ENCODE data around the gene GATAD2B. TPM values are rescaled to one million over a fixed set of nuclear protein-coding genes. Genes with fewer than 3 reads are reported as not detected.

Gene GATAD2B
- total and polyA plus RNA-seq, 2 donors (not counting 3 experiments of a cell fraction or from before 2014, with no cell fraction given) = 8.5 to 46.3 TPM

DNA sequence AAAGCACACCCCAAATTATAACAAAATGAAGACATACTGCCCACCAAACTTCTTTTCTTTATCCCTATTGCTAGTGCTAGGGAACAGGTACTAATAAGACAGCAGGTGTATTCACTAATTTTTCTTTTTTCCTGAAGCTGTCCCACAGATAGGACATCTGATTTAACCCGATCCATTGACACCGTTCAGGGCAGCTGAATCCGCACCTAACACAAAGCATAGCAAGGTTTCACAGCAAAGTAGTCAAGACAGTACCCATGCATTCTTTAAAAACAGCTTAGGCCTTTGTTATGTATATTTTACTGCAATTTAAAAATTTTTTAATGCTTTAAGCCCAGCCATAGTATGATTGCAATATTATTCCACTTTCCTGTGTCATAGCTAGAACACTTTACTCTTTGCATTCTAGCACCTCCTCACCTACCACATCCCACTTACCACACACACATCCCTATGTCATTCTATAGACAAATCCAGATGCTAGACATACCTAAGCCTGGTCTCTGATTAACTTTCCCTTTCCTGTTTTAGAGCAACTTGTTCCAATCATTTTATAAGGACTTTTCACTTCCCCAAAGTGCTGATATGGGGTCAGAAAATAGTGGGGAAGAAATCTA lies 40.4 kb downstream of the GATAD2B start:
- FAIRE-seq = no peak
- peak overlapping the region; percentile 93 for H3K4me2 ChIP-seq (ENCODE audit: insufficient read depth, low read length)
- peak overlapping the region; percentile 81 for H3K27ac ChIP-seq (ENCODE audit: insufficient read depth, low read depth, low read length)
- BruUV-seq (replicated peaks) = no TSS peak
- POLR2A ChIA-PET = no interaction called here
- peaks cover 23% of the 10 kb centered on the region for H3K4me1 ChIP-seq (ENCODE audit: control insufficient read depth, extremely low read depth, insufficient read depth, low read length)
- peak; percentile 16 for DNase-seq (ENCODE audit: low read depth, low spot score)
- CTCF ChIA-PET = interaction anchor here (0.6 to 1.8 kb wide), 6 partner anchors 14 to 64 kb away, joined by 3 to 8 read pairs (median 4); partner anchors contain the start of genes DENND4B and GATAD2B
- intact Hi-C loops (cut with micrococcal nuclease) (loop anchor here (5.0 kb wide), 1 partner anchor 80 kb away; the partner anchor contains the start of gene SLC39A1), dilution Hi-C loops (cut with MboI; ENCODE audit: extremely low pct_ligation_motif_present, low sequenced_read_pairs) (no loop called here)
- H3K79me2 ChIP-seq (ENCODE audit: control insufficient read depth, insufficient read depth, low read length) = peaks cover 67% of the 10 kb centered on the region
- H3K27me3 ChIP-seq (ENCODE audit: control insufficient read depth in 2 of 2, insufficient read depth in 2 of 2, low read length in 2 of 2) = no peaks in the 10 kb centered on the region
- TF ChIP-seq, protein P1, sequence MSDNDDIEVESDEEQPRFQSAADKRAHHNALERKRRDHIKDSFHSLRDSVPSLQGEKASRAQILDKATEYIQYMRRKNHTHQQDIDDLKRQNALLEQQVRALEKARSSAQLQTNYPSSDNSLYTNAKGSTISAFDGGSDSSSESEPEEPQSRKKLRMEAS (IDR thresholded peaks at IDR 0.05; ENCODE audit: insufficient read depth, insufficient read length) = no peak
- TF ChIP-seq, protein P2, sequence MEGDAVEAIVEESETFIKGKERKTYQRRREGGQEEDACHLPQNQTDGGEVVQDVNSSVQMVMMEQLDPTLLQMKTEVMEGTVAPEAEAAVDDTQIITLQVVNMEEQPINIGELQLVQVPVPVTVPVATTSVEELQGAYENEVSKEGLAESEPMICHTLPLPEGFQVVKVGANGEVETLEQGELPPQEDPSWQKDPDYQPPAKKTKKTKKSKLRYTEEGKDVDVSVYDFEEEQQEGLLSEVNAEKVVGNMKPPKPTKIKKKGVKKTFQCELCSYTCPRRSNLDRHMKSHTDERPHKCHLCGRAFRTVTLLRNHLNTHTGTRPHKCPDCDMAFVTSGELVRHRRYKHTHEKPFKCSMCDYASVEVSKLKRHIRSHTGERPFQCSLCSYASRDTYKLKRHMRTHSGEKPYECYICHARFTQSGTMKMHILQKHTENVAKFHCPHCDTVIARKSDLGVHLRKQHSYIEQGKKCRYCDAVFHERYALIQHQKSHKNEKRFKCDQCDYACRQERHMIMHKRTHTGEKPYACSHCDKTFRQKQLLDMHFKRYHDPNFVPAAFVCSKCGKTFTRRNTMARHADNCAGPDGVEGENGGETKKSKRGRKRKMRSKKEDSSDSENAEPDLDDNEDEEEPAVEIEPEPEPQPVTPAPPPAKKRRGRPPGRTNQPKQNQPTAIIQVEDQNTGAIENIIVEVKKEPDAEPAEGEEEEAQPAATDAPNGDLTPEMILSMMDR (IDR thresholded peaks at IDR 0.05; ENCODE audit: extremely low read depth in 1 of 2, insufficient read depth in 1 of 2, low read depth in 1 of 2, low read length in 2 of 2) = no peak
- no peak for TF ChIP-seq JUN (IDR thresholded peaks at IDR 0.05; ENCODE audit: borderline replicate concordance, insufficient read depth, insufficient read length, low read depth)
- TF ChIP-seq POLR2A (IDR thresholded peaks at IDR 0.05; ENCODE audit: low read depth, low read length) = no peak
- no peak for TF ChIP-seq EZH2 (IDR thresholded peaks at IDR 0.05; ENCODE audit: borderline replicate concordance, low read depth, low read length, severe bottlenecking)
- no peak for TF ChIP-seq GATA2 (IDR thresholded peaks at IDR 0.05; ENCODE audit: insufficient read depth, insufficient read length, low read depth, low read length)
- no peak for TF ChIP-seq MYC (IDR thresholded peaks at IDR 0.05; ENCODE audit: low read depth, low read length)
- no peaks in the 10 kb centered on the region for H3K9me1 ChIP-seq (replicated peaks; ENCODE audit: control insufficient read depth, extremely low read depth, insufficient read depth, low read length)
- H2AFZ ChIP-seq (ENCODE audit: low read depth, low read length) = peak overlapping the region; percentile 24
- no peaks in the 10 kb centered on the region for H3K9me3 ChIP-seq (replicated peaks; ENCODE audit: control insufficient read depth, insufficient read depth, low read length)
- H4K20me1 ChIP-seq (replicated peaks; ENCODE audit: control insufficient read depth, extremely low read depth, insufficient read depth, low read length) = peaks cover 3% of the 10 kb centered on the region
- no peak overlapping the region for H3K4me3 ChIP-seq (replicated peaks in 1 of 3; ENCODE audit: insufficient read depth in 1 of 3, low read depth in 1 of 3, low read length in 3 of 3)
- H3K9ac ChIP-seq (replicated peaks; ENCODE audit: extremely low read depth, insufficient read depth, low read length) = peak overlapping the region; percentile 93
- H3K36me3 ChIP-seq (ENCODE audit: control insufficient read depth in 2 of 2, extremely low read depth in 1 of 2, insufficient read depth in 2 of 2, low read length in 2 of 2) = no peaks in the 10 kb centered on the region

All from endothelial cell of umbilical vein (primary cell).